Muscle of back (tissue), 11 donors: Measurements from ENCODE around the gene NSF. TPM values are rescaled to one million over a fixed set of nuclear protein-coding genes. Genes with fewer than 3 reads are reported as not detected.
"Not testable (repeated sequence)": the region's sequence is repeated elsewhere in the genome, so short reads cannot be mapped to it uniquely, and the experiment has no call there.

Experiments used
- DNase-seq, 3 donors: peaks; one replicate each; pipeline versions ENCODE4 v3.0.0 to v3.0.0-alpha.2; 2013
- polyA plus RNA-seq, 10 donors: library from polyadenylated mRNA; unstranded; fragments of 120-200 nt; gene quantifications; one replicate each; pipeline ENCODE4 v1.2.1, GENCODE V29; 2013; ENCODE audit not compliant: insufficient read length in 10 of 10

NSF gene
- polyA plus RNA-seq, 10 donors: 19.7 to 27.7 (median 21.1) TPM

DNA sequence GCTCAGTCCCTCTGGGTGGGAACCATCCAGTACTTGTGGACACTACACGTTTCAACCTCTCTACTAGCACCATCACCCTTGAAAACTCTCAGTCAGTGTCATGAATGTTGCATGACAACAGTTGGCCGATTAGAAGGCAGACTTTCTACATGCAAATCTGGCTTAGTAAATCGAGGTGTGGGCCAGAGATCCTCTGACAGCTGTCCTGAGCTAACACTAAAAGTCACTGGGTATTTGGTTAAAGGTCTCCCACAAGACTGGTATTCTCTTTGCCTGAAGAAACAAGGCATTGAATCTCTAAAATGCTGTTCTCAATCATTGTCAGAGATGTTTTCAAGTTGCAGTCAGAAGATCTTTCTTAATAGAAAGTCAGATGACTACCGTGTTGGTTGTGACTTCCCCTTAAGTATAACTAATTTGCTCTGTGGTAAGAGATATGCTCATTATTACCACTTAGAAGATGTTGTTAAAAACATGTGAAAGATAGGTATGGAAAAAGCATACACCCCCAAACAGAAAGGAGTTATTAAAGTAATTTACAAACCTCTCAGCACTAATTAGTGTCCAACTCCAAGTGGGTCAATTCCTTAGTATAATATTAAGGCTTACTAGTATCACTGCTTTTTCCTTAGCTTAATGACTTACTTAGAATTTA is 165.7 kb downstream of the NSF start:
- DNase-seq: no peak

DNA sequence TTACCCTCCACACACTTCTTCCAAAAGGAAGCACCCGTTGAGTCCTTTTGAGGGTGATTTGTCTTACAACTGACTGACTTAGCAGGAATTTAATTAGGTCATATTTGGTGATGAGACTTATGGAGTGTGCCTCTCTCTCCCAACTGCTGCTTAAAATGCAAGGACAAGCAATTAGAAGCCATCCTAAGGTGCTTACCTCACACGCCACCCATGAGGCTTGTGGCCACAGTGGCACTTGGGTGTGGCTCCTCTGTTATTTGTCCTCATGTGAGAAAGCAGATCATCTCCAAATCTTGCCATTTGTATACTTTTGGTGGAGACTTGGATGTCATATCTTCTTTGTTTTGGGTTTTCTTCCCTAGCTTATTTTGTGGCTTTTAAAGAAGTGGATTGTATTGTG is 166.4 kb downstream of the NSF start:
- no peak for DNase-seq

DNA sequence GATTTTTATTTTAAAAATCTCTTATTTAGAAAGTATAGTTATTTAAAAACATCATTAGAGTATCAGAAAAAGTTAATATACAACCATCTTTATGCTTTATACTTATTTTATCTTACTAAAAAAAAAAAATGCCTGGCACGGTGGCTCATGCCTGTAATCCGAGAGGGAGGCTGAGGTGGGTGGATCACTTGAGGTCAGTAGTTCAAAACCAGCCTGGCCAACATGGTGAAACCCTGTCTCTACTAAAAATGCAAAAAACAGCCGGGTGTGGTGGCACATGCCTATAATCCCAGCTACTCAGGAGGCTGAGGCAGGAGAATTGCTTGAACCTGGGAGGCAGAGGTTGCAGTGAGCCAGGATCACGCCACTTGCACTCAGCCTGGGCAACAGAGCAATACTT is 167.1 kb downstream of the NSF start:
- DNase-seq: not testable (repeated sequence)

DNA sequence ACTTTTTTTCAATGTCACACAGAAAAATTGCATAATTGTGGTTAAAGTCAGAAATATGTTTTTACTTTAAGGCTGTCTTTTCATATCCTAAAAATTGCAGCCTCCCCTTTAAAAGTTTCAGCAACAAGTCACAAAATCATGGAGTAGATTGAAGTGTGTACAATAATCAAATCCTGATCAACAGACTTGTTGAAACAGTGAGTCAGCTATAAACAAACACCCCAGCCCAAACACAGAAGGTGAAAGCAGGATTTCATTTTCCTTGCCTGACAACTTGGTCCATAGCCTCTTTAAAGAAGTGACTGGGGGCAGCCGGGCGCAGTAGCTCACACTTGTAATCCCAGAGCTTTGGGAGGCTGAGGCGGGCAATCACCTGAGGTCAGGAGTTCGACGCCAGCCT is 168.1 kb downstream of the NSF start:
- no peak for DNase-seq

DNA sequence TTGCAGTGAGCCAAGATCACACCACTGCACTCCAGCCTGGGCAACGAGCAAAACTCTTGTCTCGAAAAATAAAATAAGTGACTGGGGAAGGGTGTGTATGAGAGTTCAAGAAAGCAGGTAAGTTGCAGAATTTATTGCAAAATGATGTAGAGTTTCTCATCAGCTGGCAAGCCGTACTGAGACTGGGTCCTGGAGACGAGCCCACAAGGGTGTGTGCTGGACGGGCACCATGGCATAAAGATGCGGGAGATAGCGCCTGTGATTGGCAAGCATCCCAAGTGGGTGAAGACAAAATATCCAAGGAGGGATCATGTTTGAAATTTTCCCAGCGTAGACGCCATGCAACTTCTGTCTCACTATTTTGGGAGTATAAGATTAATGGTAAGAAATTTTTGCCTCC is 168.7 kb downstream of the NSF start:
- no peak for DNase-seq

DNA sequence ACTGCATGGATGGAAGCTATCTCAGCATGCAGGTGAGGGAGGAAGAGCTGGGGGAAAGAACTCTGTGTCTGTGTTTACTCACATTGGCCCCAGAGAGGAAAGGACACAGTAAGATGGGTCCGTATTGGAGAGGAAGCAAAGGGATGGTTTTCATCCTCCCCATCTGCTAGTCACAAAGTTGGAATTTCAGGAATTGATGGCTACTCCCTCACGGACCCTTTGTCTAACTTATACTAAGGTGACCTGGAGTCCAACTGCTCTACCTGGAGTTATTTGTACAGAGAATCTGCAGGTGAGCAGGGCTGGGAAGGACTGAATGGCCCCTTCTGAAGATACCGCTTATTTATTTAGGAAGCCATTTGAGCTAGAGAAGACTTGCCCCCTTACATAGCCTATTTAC is 172.9 kb downstream of the NSF start:
- DNase-seq: no peak

DNA sequence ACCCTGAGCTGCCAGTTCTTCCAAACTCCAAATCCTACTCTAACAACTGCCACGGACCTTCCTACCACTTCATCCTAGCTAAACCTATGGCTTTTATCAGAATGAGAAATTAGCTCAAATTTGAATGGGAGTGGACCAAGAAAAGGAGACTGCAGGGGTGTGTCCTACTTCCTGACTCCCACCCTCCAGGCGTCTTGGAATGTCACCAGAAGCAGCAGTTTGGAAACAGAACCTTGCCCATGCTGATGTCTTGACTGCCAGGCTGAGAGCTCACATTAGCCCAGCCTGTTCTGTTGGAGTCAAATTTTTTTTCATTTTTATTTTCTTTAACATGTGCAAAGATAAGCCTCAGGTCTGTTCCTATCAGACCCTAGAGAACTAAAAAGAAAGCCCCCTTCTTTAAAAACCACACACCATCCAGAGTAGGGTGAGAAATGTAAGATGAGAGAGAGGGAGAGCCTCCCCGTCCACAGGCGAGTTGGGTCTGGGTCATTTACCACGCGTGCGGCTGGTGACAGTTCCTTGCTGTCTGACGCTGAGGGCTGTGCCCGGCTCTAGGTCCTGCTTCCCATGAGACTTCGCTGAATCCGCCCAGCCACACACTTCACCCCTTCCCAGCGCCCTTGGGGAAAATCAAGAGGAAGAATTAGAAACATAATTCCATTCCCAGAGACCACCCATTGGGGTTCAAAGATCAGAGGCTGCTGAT is 173.7 kb downstream of the NSF start:
- no peak for DNase-seq

DNA sequence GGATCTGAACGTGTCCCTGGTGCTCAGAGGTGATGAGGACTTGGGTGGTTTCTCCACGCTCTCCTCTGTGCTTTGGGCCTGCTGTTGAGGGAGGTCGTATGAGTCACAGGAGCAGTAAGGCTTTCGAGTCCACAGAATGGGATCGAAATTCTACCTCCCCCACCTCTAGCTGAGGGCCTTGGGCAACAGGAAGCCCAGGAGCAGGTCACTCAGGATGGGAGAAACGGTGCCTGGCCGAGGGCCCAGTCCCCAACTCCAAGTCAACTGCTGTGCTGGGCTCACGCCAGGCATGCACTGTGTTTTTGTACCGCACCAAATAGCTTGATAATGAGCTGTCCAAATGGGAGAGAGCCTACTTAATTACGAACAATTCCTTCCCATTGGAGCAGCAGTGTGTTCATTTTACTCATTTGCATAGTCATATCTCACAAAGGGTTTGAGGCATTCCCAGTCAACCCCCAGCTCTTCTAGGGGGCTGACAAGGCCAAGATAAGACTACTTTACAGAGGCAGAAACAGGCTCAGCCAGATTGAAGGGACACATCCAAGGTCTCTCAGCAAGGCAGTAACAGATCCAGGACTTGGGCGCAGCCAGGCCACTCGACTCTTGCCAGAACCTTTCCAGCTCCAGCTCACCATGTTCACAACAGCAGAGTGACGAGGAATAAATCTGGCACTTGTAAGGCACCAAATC is 174.4 kb downstream of the NSF start:
- peak in 1 of 3 donors; percentile 87 for DNase-seq

DNA sequence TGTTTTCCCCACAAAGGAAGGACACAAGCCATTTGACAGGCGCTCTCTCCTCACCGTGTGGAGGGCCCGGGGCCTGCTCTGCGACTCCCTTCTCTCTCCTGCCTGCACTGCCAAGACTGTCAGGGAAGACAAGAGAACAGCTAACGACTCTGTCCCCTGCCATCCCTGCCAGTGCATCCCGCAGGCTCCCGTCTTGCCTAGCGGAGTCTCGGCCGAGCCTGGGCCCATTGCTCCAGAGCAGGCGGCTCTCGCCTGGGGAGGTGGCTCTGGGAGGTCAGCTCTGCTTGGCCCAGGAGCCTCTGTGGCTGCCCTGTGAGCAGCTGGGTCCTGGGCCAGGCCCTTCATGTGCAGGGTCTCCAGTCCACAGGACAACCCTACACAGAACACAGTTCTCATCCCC is 175.0 kb downstream of the NSF start:
- DNase-seq: no peak

DNA sequence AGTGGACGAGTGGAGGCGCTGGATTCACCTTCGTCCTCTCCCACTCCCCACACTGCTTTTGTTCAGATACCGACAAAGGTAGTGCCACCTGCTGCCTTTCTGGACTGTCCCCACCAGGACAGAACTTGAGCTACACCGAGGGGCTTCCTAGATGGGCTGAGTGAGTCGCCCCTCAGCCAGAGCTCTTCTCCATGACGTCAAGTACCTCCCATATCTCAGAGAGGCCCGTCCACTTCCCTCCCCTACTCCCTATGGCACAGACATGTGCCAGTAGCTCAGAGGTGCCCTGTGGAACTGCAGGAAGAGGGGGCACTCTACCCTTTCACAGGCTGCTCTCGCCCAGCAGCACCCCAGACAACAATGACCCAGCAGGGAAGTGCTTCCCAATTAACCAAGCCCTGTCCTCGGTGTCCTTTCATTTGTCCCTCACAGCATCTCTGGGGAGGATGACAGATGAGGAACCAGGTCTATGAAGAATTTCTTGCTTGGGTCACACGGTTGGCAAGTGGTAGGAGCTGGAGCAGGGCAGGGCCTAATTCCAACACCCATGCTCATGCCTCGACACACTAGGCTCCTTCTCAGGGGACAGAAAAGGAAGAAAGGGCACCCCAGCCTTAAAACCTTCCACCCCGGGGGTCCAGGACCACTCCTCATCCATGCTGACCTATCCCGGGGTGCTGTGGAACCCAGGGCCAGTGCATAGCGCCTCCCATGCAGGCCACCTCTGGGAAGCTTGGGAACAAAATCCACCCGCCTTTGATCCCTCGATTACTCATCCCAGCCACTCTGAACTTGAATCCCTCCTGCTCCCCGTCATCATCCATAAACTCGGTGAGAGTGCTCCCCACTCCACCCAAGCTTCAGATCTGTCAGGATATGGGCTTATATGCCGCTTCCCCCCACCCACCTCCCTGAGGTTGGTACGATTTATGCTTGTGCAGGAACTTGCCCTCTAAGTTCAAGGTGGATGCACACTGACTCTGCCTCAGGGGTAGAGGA is 176.3 kb downstream of the NSF start:
- no peak for DNase-seq

DNA sequence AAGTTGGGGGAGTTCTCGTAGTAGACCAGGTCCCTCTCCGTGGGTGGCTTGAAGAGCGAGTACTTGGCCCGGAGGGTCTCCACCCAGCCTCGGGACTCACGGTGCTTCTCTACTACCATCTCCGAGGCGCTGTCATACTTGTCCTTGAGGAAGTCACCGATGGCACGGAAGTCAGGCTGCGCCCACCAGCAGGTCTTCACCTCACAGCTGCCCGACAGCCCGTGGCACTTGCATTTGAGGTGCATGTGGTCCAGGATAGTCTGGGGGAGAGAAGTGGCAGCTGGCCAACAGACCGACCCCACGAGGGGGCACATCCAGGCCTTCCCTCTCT is 178.0 kb downstream of the NSF start:
- DNase-seq: no peak

DNA sequence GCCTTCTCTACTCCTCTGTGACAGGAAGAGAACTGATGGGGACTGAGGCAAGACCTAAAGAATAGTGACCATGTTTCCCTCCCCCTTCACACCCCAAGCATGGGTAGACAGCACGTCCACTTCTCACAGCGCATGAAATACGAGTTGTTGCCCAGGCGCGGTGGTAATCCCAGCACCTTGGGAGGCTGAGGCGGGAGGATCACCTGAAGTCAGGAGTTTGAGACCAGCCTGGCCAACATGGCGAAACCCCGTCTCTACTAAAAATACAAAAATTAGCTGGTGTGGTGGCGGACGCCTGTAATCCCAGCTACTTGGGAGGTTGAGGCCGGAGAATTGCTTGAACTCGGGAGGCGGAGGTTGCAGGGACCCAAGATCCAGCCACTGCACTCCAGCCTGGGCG is 178.4 kb downstream of the NSF start:
- not testable (repeated sequence) for DNase-seq

DNA sequence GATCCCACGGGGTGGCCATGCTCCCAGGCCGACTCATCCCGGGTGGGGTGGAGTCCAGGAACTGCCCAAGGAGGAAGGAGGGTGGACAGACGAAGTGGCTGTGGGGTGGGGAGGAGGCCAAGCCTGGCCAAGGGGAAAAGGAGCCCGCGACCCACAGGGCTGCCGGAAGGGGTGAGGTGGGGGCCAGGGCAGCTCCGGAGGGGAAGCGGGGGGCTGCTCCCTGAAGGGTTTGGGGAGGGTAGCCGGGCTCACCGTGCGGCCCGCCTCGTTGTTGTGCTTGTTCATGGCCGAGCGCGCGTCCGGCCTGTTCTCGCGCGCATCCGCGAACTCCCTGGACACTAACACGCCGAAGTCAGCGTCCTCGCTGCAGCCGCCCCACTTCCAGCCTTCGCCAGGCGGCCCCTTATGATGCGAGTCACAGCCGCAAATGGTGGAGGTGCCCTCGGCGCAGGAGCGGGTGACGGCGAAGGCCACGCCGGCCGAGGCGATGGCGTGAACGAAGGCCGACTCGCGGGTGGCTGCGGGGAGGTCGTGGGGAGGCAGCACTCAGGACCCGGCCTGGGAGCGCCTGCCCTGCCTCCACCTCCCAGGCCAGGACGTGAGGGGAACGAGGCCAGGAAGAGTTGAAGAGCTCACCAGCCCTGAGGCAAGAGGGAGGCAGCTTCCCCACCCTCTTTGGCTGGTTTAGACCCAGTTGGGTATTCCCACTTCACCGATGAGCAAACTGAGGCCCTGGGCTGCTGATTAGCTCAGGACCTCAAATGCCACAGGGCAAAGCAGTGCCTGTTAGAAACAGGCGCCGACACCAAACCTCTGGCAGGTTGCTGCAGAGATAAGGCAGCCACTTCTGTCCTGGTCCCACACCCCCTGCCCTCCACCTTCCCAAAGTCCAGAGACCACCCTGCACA is 179.3 kb downstream of the NSF start:
- peak in 2 of 3 donors; percentile 46 to 82 for DNase-seq

DNA sequence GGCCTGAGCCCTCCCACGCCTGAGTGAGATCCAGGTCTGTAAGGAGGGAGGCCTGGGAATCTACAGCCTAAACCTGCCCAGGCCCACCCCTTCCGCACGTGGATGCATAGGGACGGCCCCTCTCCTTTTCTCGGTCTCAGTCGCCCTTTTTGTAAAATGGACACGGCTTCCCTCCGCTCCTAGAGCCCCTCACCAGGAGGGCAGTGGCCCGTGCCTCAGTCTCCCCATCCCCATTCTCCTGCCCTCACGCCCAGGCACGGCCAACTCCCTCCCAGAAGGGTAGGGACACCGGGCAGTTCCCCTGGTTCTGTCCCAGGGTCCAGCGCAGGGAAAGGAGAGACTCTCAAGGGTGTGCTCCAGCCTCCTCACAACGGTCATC is 180.0 kb downstream of the NSF start:
- DNase-seq: no peak

DNA sequence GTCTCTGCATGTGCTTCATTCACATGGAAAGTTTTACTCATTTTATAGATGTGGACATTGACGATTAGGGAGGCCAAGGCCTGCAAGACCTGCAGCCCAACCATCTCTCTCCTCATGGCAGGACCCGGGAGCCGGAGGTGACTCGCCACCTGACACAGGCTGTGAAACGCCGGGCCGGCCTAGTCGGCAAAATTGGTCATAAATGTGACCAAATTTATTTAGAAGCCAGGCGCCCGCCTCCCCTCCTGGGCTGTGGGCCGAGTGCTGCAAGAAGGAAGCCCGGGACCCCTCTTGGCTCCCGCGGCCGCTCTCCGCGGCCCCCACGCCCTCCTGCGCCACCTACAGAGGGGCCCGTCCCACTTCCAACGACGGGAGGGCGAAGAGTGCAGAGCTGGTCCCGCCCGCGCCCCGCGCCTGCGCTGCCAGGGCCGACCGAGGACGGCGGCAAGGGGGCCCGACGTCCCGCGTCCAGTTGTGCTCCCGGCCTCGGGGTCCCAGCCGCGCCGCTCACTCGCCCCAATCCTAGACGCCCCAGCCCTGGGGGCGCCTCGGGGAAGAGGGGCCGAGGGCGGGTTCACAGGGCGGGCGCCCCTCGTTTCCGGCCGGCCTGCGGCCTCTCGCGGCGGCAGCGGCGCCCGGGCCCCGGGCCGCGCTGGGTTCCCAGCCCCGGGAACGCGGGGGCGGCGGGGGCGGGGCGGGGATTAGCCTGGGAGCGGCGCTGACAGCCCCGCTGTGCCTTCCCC is 180.5 kb downstream of the NSF start:
- DNase-seq: peak; percentile 29 to 81 (median 47)

DNA sequence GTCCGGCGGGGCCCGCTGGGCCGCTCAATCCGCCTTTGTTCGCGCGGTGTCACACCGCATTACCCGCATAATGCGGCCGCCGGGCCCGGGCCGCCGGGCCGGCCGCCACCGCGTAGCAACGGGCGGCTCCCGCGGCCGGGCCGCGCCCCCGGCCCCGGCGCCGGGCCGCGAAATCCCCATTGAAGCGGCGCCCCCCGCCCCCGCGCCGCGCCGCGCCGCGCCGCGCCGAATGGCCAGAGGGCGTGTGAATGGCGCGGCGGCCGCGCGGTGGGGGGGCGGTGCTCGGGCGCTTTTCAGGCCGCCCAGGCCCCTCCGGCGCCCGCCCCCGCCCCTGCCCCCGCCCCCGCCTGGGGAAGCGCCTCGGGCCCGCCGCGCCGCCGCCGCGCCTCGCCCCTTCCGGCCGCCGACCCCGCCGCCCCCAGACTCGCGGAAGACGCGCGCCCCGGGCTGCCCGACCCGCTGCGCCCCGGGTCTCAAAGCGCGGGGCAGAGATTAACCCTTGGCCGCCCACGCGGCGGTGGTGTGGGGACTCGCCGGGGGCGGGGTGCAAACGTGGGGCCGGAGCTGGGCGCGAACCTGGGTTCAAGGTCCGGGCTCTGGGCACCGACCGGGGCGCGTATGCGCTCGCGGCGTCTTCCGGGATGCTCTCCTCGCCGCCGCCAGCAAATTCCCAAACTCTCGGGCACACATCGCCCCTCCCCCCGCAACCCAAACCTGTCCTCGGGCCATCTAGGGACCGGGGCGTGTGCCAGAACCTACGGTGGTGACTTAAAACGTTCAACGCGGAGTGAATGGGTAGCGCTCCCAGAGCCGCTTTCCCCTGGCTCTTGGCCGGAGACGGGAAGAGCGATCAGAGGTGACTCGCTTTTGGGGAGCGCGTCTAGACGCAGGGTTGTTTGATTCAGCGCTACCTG is 181.3 kb downstream of the NSF start:
- peak in 2 of 3 donors; percentile 52 to 64 for DNase-seq

DNA sequence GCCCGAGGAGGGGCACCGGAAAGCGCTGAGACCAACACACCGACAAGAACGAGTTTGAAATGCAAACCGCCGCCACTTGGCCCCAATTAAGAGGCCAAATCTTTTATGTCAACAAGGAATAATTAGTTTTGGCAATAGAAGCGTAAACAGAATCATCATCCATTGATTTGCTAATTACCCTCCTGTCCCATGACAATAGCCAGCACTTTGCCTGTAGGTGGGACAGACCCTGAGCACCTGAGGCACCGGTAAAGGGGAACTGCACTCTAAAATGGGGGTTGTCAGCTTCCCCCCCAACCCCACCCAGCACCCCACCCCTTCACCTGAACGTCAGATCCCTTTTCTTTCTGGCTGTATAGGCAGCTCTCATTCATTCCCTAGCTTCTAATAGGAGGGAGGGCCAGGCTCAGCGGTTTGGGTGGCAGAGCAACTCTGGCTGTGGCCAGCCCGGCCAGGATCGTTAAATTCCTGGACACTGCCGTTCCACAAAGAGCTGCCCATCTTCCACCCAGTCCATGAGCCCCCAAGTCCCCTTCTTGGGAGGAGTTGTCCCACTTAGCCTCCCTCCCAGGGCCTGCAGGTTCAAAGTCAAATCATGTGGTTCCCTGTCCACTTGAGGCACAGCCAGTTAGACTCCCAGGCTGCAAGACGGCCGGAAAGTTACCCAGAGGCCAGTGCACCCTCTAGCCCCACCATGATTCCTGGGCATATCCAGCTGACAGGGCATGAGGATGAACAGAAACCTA is 182.2 kb downstream of the NSF start:
- no peak for DNase-seq

DNA sequence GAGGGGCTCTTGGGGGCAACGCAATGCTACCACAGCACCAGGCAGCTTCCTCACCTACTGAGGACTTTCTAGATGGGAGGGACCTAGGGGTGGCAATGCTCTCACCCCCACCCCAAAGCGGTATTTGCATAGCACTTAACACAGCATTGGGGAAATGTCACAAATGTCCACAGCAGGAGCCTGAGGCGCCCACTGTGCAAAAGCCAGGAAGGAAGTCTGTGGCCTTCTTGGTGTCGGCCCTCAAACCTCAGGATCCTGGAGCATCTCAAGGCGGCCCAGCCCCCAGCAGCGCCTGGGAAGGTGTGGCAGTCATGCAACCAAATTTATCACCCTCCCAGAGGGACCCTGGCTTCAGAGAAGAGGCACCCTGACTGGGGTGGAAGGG is 182.7 kb downstream of the NSF start:
- no peak for DNase-seq
